ENCODE measurements around the gene KIF7.

The KIF7 gene

GRCh38 chr15:89669941-89670340, 14.7 kb upstream of the KIF7 start:
- no peak overlapping the region for H3K4me3 ChIP-seq (ENCODE audit: low read depth, low read length)
- TF ChIP-seq, protein P1, sequence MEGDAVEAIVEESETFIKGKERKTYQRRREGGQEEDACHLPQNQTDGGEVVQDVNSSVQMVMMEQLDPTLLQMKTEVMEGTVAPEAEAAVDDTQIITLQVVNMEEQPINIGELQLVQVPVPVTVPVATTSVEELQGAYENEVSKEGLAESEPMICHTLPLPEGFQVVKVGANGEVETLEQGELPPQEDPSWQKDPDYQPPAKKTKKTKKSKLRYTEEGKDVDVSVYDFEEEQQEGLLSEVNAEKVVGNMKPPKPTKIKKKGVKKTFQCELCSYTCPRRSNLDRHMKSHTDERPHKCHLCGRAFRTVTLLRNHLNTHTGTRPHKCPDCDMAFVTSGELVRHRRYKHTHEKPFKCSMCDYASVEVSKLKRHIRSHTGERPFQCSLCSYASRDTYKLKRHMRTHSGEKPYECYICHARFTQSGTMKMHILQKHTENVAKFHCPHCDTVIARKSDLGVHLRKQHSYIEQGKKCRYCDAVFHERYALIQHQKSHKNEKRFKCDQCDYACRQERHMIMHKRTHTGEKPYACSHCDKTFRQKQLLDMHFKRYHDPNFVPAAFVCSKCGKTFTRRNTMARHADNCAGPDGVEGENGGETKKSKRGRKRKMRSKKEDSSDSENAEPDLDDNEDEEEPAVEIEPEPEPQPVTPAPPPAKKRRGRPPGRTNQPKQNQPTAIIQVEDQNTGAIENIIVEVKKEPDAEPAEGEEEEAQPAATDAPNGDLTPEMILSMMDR (IDR thresholded peaks at IDR 0.05; ENCODE audit: low read depth, low read length) = no peak

GRCh38 chr15:89669309-89669865, 14.1 kb upstream of the KIF7 start:
- no peak overlapping the region for H3K4me3 ChIP-seq (ENCODE audit: low read depth, low read length)
- TF ChIP-seq, protein P1 (IDR thresholded peaks at IDR 0.05; ENCODE audit: low read depth, low read length) = no peak

GRCh38 chr15:89668171-89668570, 12.9 kb upstream of the KIF7 start:
- no peak overlapping the region for H3K4me3 ChIP-seq (ENCODE audit: low read depth, low read length)
- TF ChIP-seq, protein P1 (IDR thresholded peaks at IDR 0.05; ENCODE audit: low read depth, low read length) = no peak

DNA sequence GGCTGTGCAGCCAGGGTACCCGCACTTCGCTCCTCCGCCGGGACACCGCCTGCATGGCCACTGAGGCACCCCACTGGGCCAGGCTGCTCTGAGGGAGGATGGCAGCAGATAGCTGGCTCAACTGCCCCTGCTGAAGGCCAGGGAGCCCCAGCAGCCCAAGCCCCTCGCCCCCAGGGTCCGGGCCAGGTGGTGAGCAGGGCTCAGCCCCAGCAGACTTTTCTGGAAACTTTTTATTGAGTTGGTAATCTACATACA, 12.4 kb upstream of the KIF7 start:
- TF ChIP-seq, protein P1 (IDR thresholded peaks at IDR 0.05; ENCODE audit: low read depth, low read length) = no peak
- H3K4me3 ChIP-seq (ENCODE audit: low read depth, low read length) = no peak overlapping the region

GRCh38 chr15:89666858-89667705, 11.8 kb upstream of the KIF7 start:
- TF ChIP-seq, protein P1 (IDR thresholded peaks at IDR 0.05; ENCODE audit: low read depth, low read length) = no peak
- no peak overlapping the region for H3K4me3 ChIP-seq (ENCODE audit: low read depth, low read length)

DNA sequence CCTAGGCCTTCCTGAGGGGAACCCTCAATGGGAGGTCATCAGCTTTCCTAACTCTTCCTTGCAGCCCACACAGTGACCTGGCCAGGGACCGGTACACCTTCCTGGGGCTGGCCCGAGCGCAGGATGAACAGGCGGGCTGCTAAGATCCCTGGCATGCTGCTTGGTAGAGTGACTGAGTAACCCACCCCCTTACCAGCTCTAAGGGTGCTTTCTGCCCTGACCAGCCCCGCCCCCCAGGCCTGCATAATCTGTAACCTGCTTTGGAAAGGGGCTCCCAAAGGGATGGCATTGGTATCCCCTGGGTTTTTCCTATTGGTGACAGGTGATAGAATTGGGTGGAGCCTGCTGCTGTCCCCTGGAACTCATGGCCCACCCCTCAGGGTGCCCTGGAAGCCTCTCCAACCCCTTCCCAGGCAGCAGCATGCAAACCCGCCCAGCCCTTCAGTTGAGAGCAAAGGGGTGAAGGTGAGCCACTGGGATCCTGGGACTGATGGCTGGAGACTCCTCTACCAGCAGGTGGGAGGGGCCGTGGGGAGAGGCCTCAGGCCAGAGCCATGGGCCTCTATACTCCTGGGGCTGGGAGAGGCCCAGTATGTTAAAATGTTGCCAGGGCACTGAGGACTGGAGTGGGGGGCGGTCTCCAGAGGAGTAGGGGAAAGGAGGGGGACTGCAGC, 11.1 kb upstream of the KIF7 start:
- TF ChIP-seq, protein P1 (IDR thresholded peaks at IDR 0.05; ENCODE audit: low read depth, low read length) = no peak
- H3K4me3 ChIP-seq (ENCODE audit: low read depth, low read length) = no peak overlapping the region
